Uterus (tissue), 2 donors: ENCODE results near the gene C11orf58.

Experiments used
- POLR2A ChIP-seq, 2 donors: fragments of 450-650 bp; IDR thresholded peaks; one replicate each; pipeline ENCODE4 v1.6.1; 2016; ENCODE audit warnings: antibody characterized with exemption in 2 of 2, mild to moderate bottlenecking in 1 of 2, moderate library complexity in 1 of 2
- TF ChIP-seq, protein P1 (sequence below), 4 experiments: fragments of 200-600 bp in 2 of 4; fragments of 450-650 bp in 2 of 4; sonication (generic) in 2 of 4; IDR thresholded peaks; one replicate each; pipeline ENCODE4 v1.5.1; 2016 to 2019; ENCODE audit warnings: antibody characterized with exemption in 4 of 4, mild to moderate bottlenecking in 2 of 4, moderate library complexity in 1 of 4

- TF ChIP-seq, protein P1, sequence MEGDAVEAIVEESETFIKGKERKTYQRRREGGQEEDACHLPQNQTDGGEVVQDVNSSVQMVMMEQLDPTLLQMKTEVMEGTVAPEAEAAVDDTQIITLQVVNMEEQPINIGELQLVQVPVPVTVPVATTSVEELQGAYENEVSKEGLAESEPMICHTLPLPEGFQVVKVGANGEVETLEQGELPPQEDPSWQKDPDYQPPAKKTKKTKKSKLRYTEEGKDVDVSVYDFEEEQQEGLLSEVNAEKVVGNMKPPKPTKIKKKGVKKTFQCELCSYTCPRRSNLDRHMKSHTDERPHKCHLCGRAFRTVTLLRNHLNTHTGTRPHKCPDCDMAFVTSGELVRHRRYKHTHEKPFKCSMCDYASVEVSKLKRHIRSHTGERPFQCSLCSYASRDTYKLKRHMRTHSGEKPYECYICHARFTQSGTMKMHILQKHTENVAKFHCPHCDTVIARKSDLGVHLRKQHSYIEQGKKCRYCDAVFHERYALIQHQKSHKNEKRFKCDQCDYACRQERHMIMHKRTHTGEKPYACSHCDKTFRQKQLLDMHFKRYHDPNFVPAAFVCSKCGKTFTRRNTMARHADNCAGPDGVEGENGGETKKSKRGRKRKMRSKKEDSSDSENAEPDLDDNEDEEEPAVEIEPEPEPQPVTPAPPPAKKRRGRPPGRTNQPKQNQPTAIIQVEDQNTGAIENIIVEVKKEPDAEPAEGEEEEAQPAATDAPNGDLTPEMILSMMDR (IDR thresholded peaks at IDR 0.05), result no peak
- no peak for TF ChIP-seq POLR2A (IDR thresholded peaks at IDR 0.05)
Observed at GRCh38 chr11:16774936-16775613, 36.6 kb downstream of the C11orf58 start.
